D721Med (cell line): ENCODE results near the gene GAPT.

Experiments used
- DNase-seq: peaks from one replicate; pipeline ENCODE4 v3.0.0; 2011; ENCODE audit warnings: low spot score; ENCODE audit not compliant: insufficient read length
- FAIRE-seq: peaks from 2 replicates; lab custom pipeline; 2011; peaks lifted over from hg19 to GRCh38; lab: Jason Lieb, UNC
- CTCF ChIP-seq: IDR thresholded peaks from 2 replicates; pipeline ENCODE4 v1.5.1; 2012; ENCODE audit warnings: mild to moderate bottlenecking, control low read depth; ENCODE audit not compliant: insufficient read depth; ENCODE audit errors: missing control alignments

The GAPT gene

GRCh38 chr5:58451732-58452565 is 39.3 kb upstream of the GAPT start:
- FAIRE-seq (no peak), DNase-seq (no peak)
- TF ChIP-seq CTCF = no peak

- FAIRE-seq = no peak
- TF ChIP-seq CTCF = no peak
- DNase-seq = no peak
Observed at GRCh38 chr5:58452566-58453258, 38.5 kb upstream of the GAPT start.

- no peak for FAIRE-seq
- no peak for DNase-seq
- no peak for TF ChIP-seq CTCF
Observed at GRCh38 chr5:58453306-58453705, 37.9 kb upstream of the GAPT start.

GRCh38 chr5:58454025-58454424 is 37.2 kb upstream of the GAPT start:
- no peak for TF ChIP-seq CTCF
- FAIRE-seq (no peak), DNase-seq (no peak)

GRCh38 chr5:58455066-58455465 is 36.2 kb upstream of the GAPT start:
- FAIRE-seq = no peak
- no peak for DNase-seq
- no peak for TF ChIP-seq CTCF

- FAIRE-seq (no peak), DNase-seq (no peak)
- TF ChIP-seq CTCF = no peak
Observed at GRCh38 chr5:58455480-58455879, 35.8 kb upstream of the GAPT start.

- no peak for TF ChIP-seq CTCF
- DNase-seq = no peak
- FAIRE-seq = no peak
Observed at GRCh38 chr5:58456026-58456425, 35.2 kb upstream of the GAPT start.
